H1 (cell line): ENCODE data around the gene DYNC2H1. TPM values are rescaled to one million over a fixed set of nuclear protein-coding genes. Genes with fewer than 3 reads are reported as not detected.

ENCODE experiments used
- ATF3 ChIP-seq: IDR thresholded peaks from 2 replicates; pipeline ENCODE4 v1.6.1; 2011; ENCODE audit warnings: low read depth, mild to moderate bottlenecking, low read length; ENCODE audit not compliant: insufficient read depth
- GTF2F1 ChIP-seq: IDR thresholded peaks from 2 replicates; pipeline ENCODE4 v1.6.1; 2012; ENCODE audit warnings: low read depth, low read length, improper control_type of control experiment, borderline replicate concordance
- HDAC2 ChIP-seq, 2 experiments: fragments of 300-600 bp in 1 of 2; sonication (generic) in 1 of 2; IDR thresholded peaks; 2 replicates each; pipeline ENCODE4 v1.6.1; 2011 to 2012; ENCODE audit warnings: low read depth in 2 of 2, low read length in 2 of 2, mild to moderate bottlenecking in 2 of 2, moderate library complexity in 2 of 2, borderline replicate concordance in 1 of 2, inconsistent platforms in 1 of 2
- KDM4A ChIP-seq: IDR thresholded peaks from one replicate; pipeline ENCODE4 v1.7.1; 2012; ENCODE audit warnings: low read depth, mild to moderate bottlenecking, moderate library complexity, low read length, inconsistent platforms; ENCODE audit not compliant: severe bottlenecking
- RAD21 ChIP-seq, 2 experiments: IDR thresholded peaks in 1 of 2; conservative IDR thresholded peaks in 1 of 2; 2 replicates each; pipeline ENCODE4 v1.6.1; 2011; ENCODE audit warnings: low read depth in 2 of 2, low read length in 2 of 2, improper control_type of control experiment in 1 of 2, inconsistent platforms in 1 of 2, mild to moderate bottlenecking in 1 of 2, moderate library complexity in 1 of 2
- SIX5 ChIP-seq: IDR thresholded peaks from 2 replicates; pipeline ENCODE4 v1.6.1; 2011; ENCODE audit warnings: mild to moderate bottlenecking, low read depth, low read length
- TAF1 ChIP-seq: IDR thresholded peaks from 2 replicates; pipeline ENCODE4 v1.6.1; 2011; ENCODE audit warnings: mild to moderate bottlenecking, low read depth, low read length
- YY1 ChIP-seq: IDR thresholded peaks from 2 replicates; pipeline ENCODE4 v1.6.1; 2011; ENCODE audit warnings: low read depth, mild to moderate bottlenecking, low read length
- polyA plus RNA-seq, 7 experiments: library from polyadenylated mRNA; depleted of rRNA in 3 of 7; stranded (reverse) in 5 of 7; unstranded in 2 of 7; fragments of >200 nt in 5 of 7; fragments of 200-250 nt in 2 of 7; gene quantifications; 1 replicate in 5 of 7; 2 replicates in 1 of 7; 4 replicates in 1 of 7; pipeline versions ENCODE4 v1.2.1 to v1.2.3, GENCODE V29; 2011 to 2013; ENCODE audit warnings: missing spikeins in 2 of 7, mixed read lengths in 2 of 7
- total RNA-seq: library from RNA; stranded (reverse); fragmentation: NEBNext Ultra II Directional; extraction: Animal tissue kit (Norgen Biotek cat#: 25700); gene quantifications from 2 replicates; pipeline ENCODE4 v1.2.1, GENCODE V29; 2021

DYNC2H1 gene
- total and polyA plus RNA-seq, 2 of the 8 experiments (the other 6 are each of a cell fraction or from before 2014, with no cell fraction given) = 6.2 to 12.0 TPM

- TF ChIP-seq TAF1 = no peak
- TF ChIP-seq KDM4A = no peak
- no peak for TF ChIP-seq HDAC2 (IDR thresholded peaks at IDR 0.05; ENCODE audit: borderline replicate concordance in 1 of 2, low read depth in 2 of 2, low read length in 2 of 2)
- TF ChIP-seq SIX5 = no peak
- TF ChIP-seq YY1 = no peak
- no peak for TF ChIP-seq RAD21 (IDR thresholded peaks at IDR 0.05 in 1 of 2, conservative IDR thresholded peaks at IDR 0.05 in 1 of 2; ENCODE audit: low read depth in 2 of 2, low read length in 2 of 2)
- TF ChIP-seq GTF2F1 = no peak
- TF ChIP-seq ATF3 = no peak
Observed at GRCh38 chr11:103327721-103328120, 218.5 kb downstream of the DYNC2H1 start (continued).
